NCI-H526 (cell line): Measurements from ENCODE around the gene EEFSEC.

Source experiments
- DNase-seq, 2 experiments: peaks; one replicate each; lab custom pipeline; 2025; lab: John Stamatoyannopoulos, UW

EEFSEC gene

GRCh38 chr3:128271536-128272332, 118.5 kb downstream of the EEFSEC start:
- no peak for DNase-seq

- DNase-seq: no peak
These were observed 120.0 kb downstream of the EEFSEC start for GRCh38 chr3:128273109-128273840.

GRCh38 chr3:128273841-128274573, 120.7 kb downstream of the EEFSEC start:
- DNase-seq: no peak

GRCh38 chr3:128274837-128275236, 121.6 kb downstream of the EEFSEC start:
- DNase-seq: no peak

- no peak for DNase-seq
These were observed 122.2 kb downstream of the EEFSEC start for GRCh38 chr3:128275316-128276145.

- DNase-seq: no peak
These were observed 122.8 kb downstream of the EEFSEC start for GRCh38 chr3:128276146-128276435.

GRCh38 chr3:128276577-128277183, 123.4 kb downstream of the EEFSEC start:
- no peak for DNase-seq

GRCh38 chr3:128277378-128278069, 124.2 kb downstream of the EEFSEC start:
- peak in 1 of 2 experiments; percentile 35 for DNase-seq

- DNase-seq: no peak
These were observed 124.8 kb downstream of the EEFSEC start for GRCh38 chr3:128278130-128278529.

GRCh38 chr3:128278761-128279600, 125.7 kb downstream of the EEFSEC start:
- peak in 1 of 2 experiments; percentile 21 for DNase-seq

GRCh38 chr3:128279601-128279880, 126.3 kb downstream of the EEFSEC start:
- no peak for DNase-seq

- peak; percentile 87 to 93 for DNase-seq
These were observed 127.3 kb downstream of the EEFSEC start for GRCh38 chr3:128280481-128281052.

GRCh38 chr3:128281056-128281455, 127.8 kb downstream of the EEFSEC start:
- DNase-seq: no peak

GRCh38 chr3:128281461-128282367, 128.4 kb downstream of the EEFSEC start:
- no peak for DNase-seq

GRCh38 chr3:128282380-128283196, 129.3 kb downstream of the EEFSEC start:
- no peak for DNase-seq

GRCh38 chr3:128283421-128283820, 130.1 kb downstream of the EEFSEC start:
- DNase-seq: no peak

- no peak for DNase-seq
These were observed 132.0 kb downstream of the EEFSEC start for GRCh38 chr3:128285042-128285966.
